Esophagus squamous epithelium (tissue), 5 donors: ENCODE data around the gene COL20A1. TPM values are rescaled to one million over a fixed set of nuclear protein-coding genes. Genes with fewer than 3 reads are reported as not detected.

Experiments used
- DNase-seq: peaks from one replicate; lab custom pipeline; 2025; lab: John Stamatoyannopoulos, UW
- H3K27ac ChIP-seq, 4 donors: fragments of 200-600 bp; sonication (generic); one replicate each; pipeline ENCODE4 v1.5.1; 2016 to 2019; ENCODE audit warnings: mild to moderate bottlenecking in 1 of 4
- H3K27me3 ChIP-seq, 4 donors: fragments of 200-600 bp; sonication (generic); 1 replicate in 3 of 4; 2 replicates in 1 of 4; pipeline versions ENCODE4 v1.5.1 to v1.6.0; 2017 to 2021; ENCODE audit warnings: antibody characterized with exemption in 1 of 4
- H3K36me3 ChIP-seq, 3 donors: fragments of 200-600 bp; sonication (generic); one replicate each; pipeline ENCODE4 v1.5.1; 2016 to 2019
- H3K4me1 ChIP-seq, 3 donors: fragments of 200-600 bp; sonication (generic); one replicate each; pipeline ENCODE4 v1.5.1; 2017 to 2019
- H3K4me3 ChIP-seq, 4 donors: fragments of 200-600 bp; sonication (generic); 1 replicate in 3 of 4; 2 replicates in 1 of 4; pipeline ENCODE4 v1.5.1; 2016 to 2019; ENCODE audit warnings: mild to moderate bottlenecking in 2 of 4, moderate library complexity in 1 of 4
- H3K9me3 ChIP-seq, 3 donors: fragments of 200-600 bp; sonication (generic); one replicate each; pipeline ENCODE4 v1.5.1; 2016 to 2019
- POLR2A ChIP-seq, 4 donors: fragments of 450-650 bp; IDR thresholded peaks; one replicate each; pipeline ENCODE4 v1.6.1; 2017; ENCODE audit warnings: antibody characterized with exemption in 4 of 4, mild to moderate bottlenecking in 4 of 4, moderate library complexity in 3 of 4
- WGBS, 2 donors: methylation state at CpG; one replicate each; pipeline ENCODE4 v1.1.5; 2018; 5-methylcytosine and 5-hydroxymethylcytosine counted together
- intact Hi-C: fragments of 100-400 bp; cut with DNase I; formaldehyde crosslinking; loops from one replicate; pipeline ENCODE4 v1.15.0; 2022
- total RNA-seq, 4 donors: library from RNA; depleted of rRNA; stranded (reverse); fragments of >200 nt; gene quantifications; one replicate each; pipeline ENCODE4 v1.1.0, GENCODE V29; 2016
- TF ChIP-seq, protein P1 (sequence below), 6 experiments: fragments of 450-650 bp in 4 of 6; fragments of 200-600 bp in 2 of 6; sonication (generic) in 2 of 6; IDR thresholded peaks; one replicate each; pipeline ENCODE4 v1.5.1; 2016 to 2019; ENCODE audit warnings: antibody characterized with exemption in 6 of 6, mild to moderate bottlenecking in 4 of 6, moderate library complexity in 4 of 6
- donor health status: DM: yes; HTN: yes; CAD: no.

Gene COL20A1
- total RNA-seq, 4 donors from 2014 or later = not detected

GRCh38 chr20:63273635-63274380, 19.2 kb upstream of the COL20A1 start:
- no peak for DNase-seq
- Histone ChIP-seq H3K9me3 (no peaks in the 10 kb centered on the region), H3K27ac (peak overlapping the region in 2 of 4 donors; percentile 74 to 92), H3K4me3 (peak overlapping the region; percentile 79 to 100 (median 90)), H3K27me3 (no peaks in the 10 kb centered on the region), H3K4me1 (peaks cover 18 to 36% (median 24%) of the 10 kb centered on the region in 3 donors), H3K36me3 (peaks cover 4 to 35% (median 22%) of the 10 kb centered on the region in 3 donors)
- TF ChIP-seq, protein P1, sequence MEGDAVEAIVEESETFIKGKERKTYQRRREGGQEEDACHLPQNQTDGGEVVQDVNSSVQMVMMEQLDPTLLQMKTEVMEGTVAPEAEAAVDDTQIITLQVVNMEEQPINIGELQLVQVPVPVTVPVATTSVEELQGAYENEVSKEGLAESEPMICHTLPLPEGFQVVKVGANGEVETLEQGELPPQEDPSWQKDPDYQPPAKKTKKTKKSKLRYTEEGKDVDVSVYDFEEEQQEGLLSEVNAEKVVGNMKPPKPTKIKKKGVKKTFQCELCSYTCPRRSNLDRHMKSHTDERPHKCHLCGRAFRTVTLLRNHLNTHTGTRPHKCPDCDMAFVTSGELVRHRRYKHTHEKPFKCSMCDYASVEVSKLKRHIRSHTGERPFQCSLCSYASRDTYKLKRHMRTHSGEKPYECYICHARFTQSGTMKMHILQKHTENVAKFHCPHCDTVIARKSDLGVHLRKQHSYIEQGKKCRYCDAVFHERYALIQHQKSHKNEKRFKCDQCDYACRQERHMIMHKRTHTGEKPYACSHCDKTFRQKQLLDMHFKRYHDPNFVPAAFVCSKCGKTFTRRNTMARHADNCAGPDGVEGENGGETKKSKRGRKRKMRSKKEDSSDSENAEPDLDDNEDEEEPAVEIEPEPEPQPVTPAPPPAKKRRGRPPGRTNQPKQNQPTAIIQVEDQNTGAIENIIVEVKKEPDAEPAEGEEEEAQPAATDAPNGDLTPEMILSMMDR (IDR thresholded peaks at IDR 0.05) = no peak
- no peak for TF ChIP-seq POLR2A (IDR thresholded peaks at IDR 0.05)
- WGBS, 2 donors = 16 to 24% methylated on average over 17 to 18 of the region's 20 CpGs
- intact Hi-C loops = no loop called here

DNA sequence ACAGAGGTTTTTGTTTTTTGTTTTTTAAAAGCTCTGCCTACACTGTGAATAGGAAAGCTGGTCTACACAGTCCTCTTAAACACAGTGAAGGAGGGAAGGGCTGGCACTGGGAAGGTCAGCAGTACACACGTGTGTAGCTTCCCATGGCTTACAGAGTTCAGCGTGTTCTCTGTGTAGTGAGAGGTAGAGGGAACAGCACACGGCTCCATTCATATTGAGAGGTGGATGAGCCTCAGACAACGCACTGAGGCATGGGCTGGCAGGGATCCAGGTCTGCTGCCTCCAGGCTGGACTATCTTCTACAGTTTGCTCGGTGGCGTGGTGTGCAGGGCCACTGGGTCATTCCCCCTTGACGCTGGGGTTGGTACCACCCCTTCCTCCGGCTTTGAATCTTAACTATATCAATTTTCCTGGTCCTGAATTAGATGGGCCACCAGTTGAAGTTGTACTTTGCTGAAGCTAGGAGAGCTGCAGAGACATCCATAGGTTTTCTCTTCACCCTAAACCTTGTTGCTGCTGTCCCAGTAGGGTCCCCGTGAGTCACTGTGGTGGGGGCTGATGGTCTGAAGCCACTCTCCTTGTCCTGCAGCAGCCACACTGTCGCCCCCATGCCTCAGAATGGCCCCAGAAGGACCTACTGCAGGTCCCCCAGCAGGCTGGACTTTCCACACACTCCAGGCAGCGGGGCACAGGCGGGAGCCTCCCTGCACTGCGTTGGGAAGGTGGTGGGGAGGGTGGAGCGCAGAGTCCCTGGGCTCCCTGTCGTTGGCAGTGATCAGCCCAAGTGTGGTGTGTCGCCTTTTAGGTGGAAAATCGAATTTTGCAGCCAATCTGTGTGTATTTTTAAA, 18.4 kb upstream of the COL20A1 start:
- TF ChIP-seq, protein P1 (IDR thresholded peaks at IDR 0.05) = no peak
- TF ChIP-seq POLR2A (IDR thresholded peaks at IDR 0.05) = no peak
- no peak overlapping the region for H3K4me3 ChIP-seq
- H3K27ac ChIP-seq = no peak overlapping the region
- intact Hi-C loops = no loop called here
- peaks cover 5 to 43% (median 27%) of the 10 kb centered on the region in 3 donors for H3K36me3 ChIP-seq
- peaks cover 18 to 32% (median 20%) of the 10 kb centered on the region in 3 donors for H3K4me1 ChIP-seq
- H3K9me3 ChIP-seq = no peaks in the 10 kb centered on the region
- H3K27me3 ChIP-seq = no peaks in the 10 kb centered on the region
- no peak for DNase-seq
- WGBS, 2 donors = 61 to 80% methylated on average over 10 of the region's 17 CpGs

DNA sequence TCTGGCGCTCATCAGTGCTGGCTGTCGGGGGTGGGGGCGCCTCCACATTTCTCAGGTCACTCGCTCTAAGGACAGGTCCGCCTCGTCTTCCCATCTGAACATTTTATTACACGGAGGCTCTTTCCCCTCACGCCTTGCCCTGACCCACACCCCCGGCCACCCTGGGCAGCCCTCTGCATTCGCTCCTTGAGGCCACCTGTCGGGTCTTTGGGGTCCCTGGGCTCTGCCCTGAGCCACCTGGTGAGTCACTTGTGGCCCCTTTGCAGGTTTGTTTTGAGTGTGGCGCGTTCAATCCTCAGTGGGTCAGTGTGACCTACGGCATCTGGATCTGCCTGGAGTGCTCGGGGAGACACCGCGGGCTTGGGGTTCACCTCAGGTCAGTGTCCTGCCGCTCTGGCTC, 17.2 kb upstream of the COL20A1 start:
- intact Hi-C loops = no loop called here
- TF ChIP-seq POLR2A (IDR thresholded peaks at IDR 0.05) = no peak
- TF ChIP-seq, protein P1 (IDR thresholded peaks at IDR 0.05) = no peak
- no peak overlapping the region for H3K4me3 ChIP-seq
- H3K36me3 ChIP-seq = peaks cover 7 to 55% (median 35%) of the 10 kb centered on the region in 3 donors
- 90 to 91% methylated on average over 10 to 11 of the region's 18 CpGs for WGBS, 2 donors
- no peaks in the 10 kb centered on the region for H3K9me3 ChIP-seq
- H3K27ac ChIP-seq = no peak overlapping the region
- H3K4me1 ChIP-seq = peaks cover 18 to 32% (median 20%) of the 10 kb centered on the region in 3 donors
- H3K27me3 ChIP-seq = no peaks in the 10 kb centered on the region
- DNase-seq = no peak

DNA sequence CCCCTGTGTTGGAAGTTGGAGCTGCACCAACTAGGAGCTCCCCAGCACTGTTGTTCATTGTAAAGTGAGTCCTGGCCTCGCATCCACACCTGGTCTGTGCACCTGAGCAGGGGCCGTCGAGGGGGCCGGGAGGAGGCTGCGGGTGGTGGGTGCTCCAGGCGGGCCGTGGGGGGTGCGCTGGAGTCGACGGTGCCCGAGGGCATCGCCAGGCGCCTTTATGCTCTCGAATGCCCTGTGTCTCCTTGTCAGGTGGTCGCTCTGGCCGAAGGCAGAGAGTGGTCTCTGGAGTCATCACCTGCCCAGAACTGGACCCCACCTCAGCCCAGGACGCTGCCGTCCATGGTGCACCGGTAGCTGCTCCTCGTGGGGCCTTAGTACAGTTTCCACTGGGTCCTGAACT, 16.0 kb upstream of the COL20A1 start:
- Histone ChIP-seq H3K27ac (no peak overlapping the region), H3K9me3 (no peaks in the 10 kb centered on the region), H3K4me3 (no peak overlapping the region), H3K36me3 (peaks cover 13 to 66% (median 36%) of the 10 kb centered on the region in 3 donors), H3K27me3 (no peaks in the 10 kb centered on the region), H3K4me1 (peaks cover 16 to 26% (median 17%) of the 10 kb centered on the region in 3 donors)
- TF ChIP-seq POLR2A (IDR thresholded peaks at IDR 0.05) = no peak
- TF ChIP-seq, protein P1 (IDR thresholded peaks at IDR 0.05) = no peak
- intact Hi-C loops = no loop called here
- WGBS, 2 donors = 100% methylated on average over 4 of the region's 20 CpGs; no CpG with 5 or more reads in 1 of the 2 donors
- no peak for DNase-seq
